K562 treated with DMSO at 1 percent for 4 hours (cell line): Measurements from ENCODE around the gene NECTIN4. TPM values are rescaled to one million over a fixed set of nuclear protein-coding genes. Genes with fewer than 3 reads are reported as not detected.

Source experiments
- total RNA-seq: library from RNA; unstranded; fragments of 300-600 nt; gene quantifications from 2 replicates; pipeline ENCODE4 v1.2.3, GENCODE V29; 2022; ENCODE audit not compliant: insufficient read depth

The NECTIN4 gene
- not detected in 2 replicates for total RNA-seq

GRCh38 chr1:161089251-161089924, at the start of gene NECTIN4:
Gene NECTIN4 (minus strand): TSS chr1:161089558. CDS start chr1:161089296, 262 bp downstream.

GRCh38 chr1:161132410-161133219, 43.3 kb upstream of the NECTIN4 start, which contains the start of gene DEDD:
Gene DEDD (minus strand): TSS chr1:161132667. CDS start chr1:161124462, 8,205 bp downstream.

GRCh38 chr1:161117759-161118581, 28.6 kb upstream of the NECTIN4 start, which contains the start of the genes NIT1 and PFDN2:
Gene NIT1 (plus strand): TSS chr1:161118105. CDS start chr1:161118177, 72 bp downstream.
Gene PFDN2 (minus strand): TSS chr1:161118037. CDS start chr1:161118026, 11 bp downstream.

GRCh38 chr1:161098210-161099068, 9.1 kb upstream of the NECTIN4 start, which contains the start of gene KLHDC9:
Gene KLHDC9 (plus strand): TSS chr1:161098361. CDS start chr1:161098536, 175 bp downstream.

GRCh38 chr1:161069731-161070270, 19.6 kb downstream of the NECTIN4 start, which contains the start of gene ARHGAP30:
Gene ARHGAP30 (minus strand): TSS chr1:161069891. CDS start chr1:161069624, 267 bp downstream.

GRCh38 chr1:161045736-161046604, 43.4 kb downstream of the NECTIN4 start, which contains the start of gene USF1:
Gene USF1 (minus strand): TSS chr1:161045977. CDS start chr1:161043275, 2,702 bp downstream.

GRCh38 chr1:161038523-161039153, 50.7 kb downstream of the NECTIN4 start, which contains the start of gene TSTD1:
Gene TSTD1 (minus strand): TSS chr1:161038964. CDS start chr1:161038889, 75 bp downstream.

Other genes with a start within 250 kb of the NECTIN4 start
- not detected in 2 replicates for gene CD244, start 226.7 kb downstream of the NECTIN4 start, total RNA-seq
- not detected in 2 replicates for gene ITLN1, start 204.4 kb downstream of the NECTIN4 start, total RNA-seq
- not detected in 2 replicates for gene ITLN2, start 134.7 kb downstream of the NECTIN4 start, total RNA-seq
- gene F11R, start 68.4 kb downstream of the NECTIN4 start, total RNA-seq, result 44.0 and 45.4 TPM in 2 replicates
- gene TSTD1, start 50.6 kb downstream of the NECTIN4 start, total RNA-seq, result not detected in 2 replicates
- gene USF1, start 43.6 kb downstream of the NECTIN4 start, total RNA-seq, result 53.7 and 57.3 TPM in 2 replicates
- gene ARHGAP30, start 19.7 kb downstream of the NECTIN4 start, total RNA-seq, result not detected in 2 replicates
- gene KLHDC9, start 8.8 kb upstream of the NECTIN4 start, total RNA-seq, result not detected in 2 replicates
- 145 and 191 TPM in 2 replicates for gene PFDN2, start 28.5 kb upstream of the NECTIN4 start, total RNA-seq
- 26.6 and 27.9 TPM in 2 replicates for gene NIT1, start 28.5 kb upstream of the NECTIN4 start, total RNA-seq
- gene DEDD, start 43.1 kb upstream of the NECTIN4 start, total RNA-seq, result 22.8 and 25.7 TPM in 2 replicates
- gene UFC1, start 64.4 kb upstream of the NECTIN4 start, total RNA-seq, result 89.4 and 115 TPM in 2 replicates
- 18.7 and 24.9 TPM in 2 replicates for gene USP21, start 69.9 kb upstream of the NECTIN4 start, total RNA-seq
- gene PPOX, start 76.9 kb upstream of the NECTIN4 start, total RNA-seq, result 20.5 and 26.6 TPM in 2 replicates
- gene B4GALT3, start 87.9 kb upstream of the NECTIN4 start, total RNA-seq, result 67.8 and 78.2 TPM in 2 replicates
- gene ADAMTS4, start 109.5 kb upstream of the NECTIN4 start, total RNA-seq, result 0.65 and 0.77 TPM in 2 replicates
- 79.0 and 81.6 TPM in 2 replicates for gene NDUFS2, start 112.8 kb upstream of the NECTIN4 start, total RNA-seq
- not detected in 2 replicates for gene FCER1G, start 125.7 kb upstream of the NECTIN4 start, total RNA-seq
- not detected in 2 replicates for gene APOA2, start 134.1 kb upstream of the NECTIN4 start, total RNA-seq
- 8.5 and 12.5 TPM in 2 replicates for gene TOMM40L, start 136.5 kb upstream of the NECTIN4 start, total RNA-seq
- gene NR1I3, start 148.6 kb upstream of the NECTIN4 start, total RNA-seq, result not detected in 2 replicates
- gene PCP4L1, start 169.2 kb upstream of the NECTIN4 start, total RNA-seq, result not detected in 2 replicates
- gene MPZ, start 220.4 kb upstream of the NECTIN4 start, total RNA-seq, result 2.5 and 3.4 TPM in 2 replicates
- gene SDHC, start 224.8 kb upstream of the NECTIN4 start, total RNA-seq, result 128 and 155 TPM in 2 replicates